GM10248 (cell line): ENCODE data around the gene MYO10.

Source experiments
- CTCF ChIA-PET: fragments of 300-600 bp; sonication (Branson Sonifier 250); formaldehyde crosslinking; extraction: SDS; loops from one replicate; lab custom pipeline; 2021; ENCODE audit warnings: antibody characterized with exemption; lab: Yijun Ruan, JAX
- POLR2A ChIA-PET: fragments of 350-650 bp; sonication (Branson Sonifier 250); formaldehyde crosslinking; extraction: SDS; loops from one replicate; lab custom pipeline; 2020; ENCODE audit warnings: antibody characterized with exemption; lab: Yijun Ruan, JAX
- DNase-seq: peaks from one replicate; pipeline ENCODE4 v3.0.0; 2012; ENCODE audit errors: extremely low spot score
- TF ChIP-seq, protein P1 (sequence below): IDR thresholded peaks from 2 replicates; pipeline ENCODE4 v1.5.1; 2012; ENCODE audit warnings: mild to moderate bottlenecking, low read depth; ENCODE audit errors: extremely low read depth, missing control alignments, control extremely low read depth

The MYO10 gene

DNA sequence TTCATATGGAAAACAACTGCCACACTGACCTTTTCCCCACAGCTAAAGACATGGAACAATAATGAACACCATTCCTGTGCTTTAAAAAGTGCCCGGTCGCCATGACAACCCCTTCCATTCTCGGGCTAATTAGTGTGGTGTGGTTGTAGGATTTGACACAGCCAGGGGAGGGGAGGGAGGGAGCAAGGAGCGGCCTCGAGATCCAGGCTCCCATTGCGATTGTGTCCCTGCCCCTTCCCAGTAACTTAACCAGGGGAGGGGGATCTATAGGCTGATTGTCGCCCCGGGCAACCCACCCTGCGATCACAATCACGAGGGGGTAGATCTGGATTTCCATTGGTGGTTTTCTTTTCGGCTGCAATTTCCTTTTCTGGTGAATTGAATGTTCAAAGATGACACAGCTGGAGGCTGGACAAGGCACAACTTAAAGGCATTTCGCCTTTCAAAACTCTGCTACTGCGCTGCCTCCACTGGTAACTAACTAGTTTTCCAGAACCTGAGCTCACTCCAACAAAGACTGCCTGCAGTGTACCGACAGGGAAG, 222.6 kb downstream of the MYO10 start:
- ChIA-PET CTCF (no interaction called here), POLR2A (no interaction called here)
- TF ChIP-seq, protein P1, sequence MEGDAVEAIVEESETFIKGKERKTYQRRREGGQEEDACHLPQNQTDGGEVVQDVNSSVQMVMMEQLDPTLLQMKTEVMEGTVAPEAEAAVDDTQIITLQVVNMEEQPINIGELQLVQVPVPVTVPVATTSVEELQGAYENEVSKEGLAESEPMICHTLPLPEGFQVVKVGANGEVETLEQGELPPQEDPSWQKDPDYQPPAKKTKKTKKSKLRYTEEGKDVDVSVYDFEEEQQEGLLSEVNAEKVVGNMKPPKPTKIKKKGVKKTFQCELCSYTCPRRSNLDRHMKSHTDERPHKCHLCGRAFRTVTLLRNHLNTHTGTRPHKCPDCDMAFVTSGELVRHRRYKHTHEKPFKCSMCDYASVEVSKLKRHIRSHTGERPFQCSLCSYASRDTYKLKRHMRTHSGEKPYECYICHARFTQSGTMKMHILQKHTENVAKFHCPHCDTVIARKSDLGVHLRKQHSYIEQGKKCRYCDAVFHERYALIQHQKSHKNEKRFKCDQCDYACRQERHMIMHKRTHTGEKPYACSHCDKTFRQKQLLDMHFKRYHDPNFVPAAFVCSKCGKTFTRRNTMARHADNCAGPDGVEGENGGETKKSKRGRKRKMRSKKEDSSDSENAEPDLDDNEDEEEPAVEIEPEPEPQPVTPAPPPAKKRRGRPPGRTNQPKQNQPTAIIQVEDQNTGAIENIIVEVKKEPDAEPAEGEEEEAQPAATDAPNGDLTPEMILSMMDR = no peak
- no peak for DNase-seq

DNA sequence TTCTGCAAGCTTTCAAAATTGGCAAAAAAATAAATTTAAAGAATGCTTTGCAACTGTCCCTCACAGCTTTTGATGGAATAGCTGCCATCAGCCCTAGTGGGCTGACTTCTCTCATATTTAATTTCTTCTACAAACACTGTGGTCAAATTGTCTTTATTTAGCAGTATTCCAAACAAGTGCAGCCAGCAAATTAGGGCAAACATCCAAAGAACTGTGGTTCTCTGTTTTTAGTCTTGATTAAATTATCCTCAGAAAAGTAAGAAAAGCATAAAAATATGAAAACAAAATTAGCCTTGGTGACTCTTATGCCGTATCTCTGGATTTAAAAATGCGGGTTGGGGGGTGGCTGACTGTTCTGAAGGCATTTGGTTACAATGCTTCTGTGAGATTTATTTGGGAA, 223.5 kb downstream of the MYO10 start:
- no peak for DNase-seq
- TF ChIP-seq, protein P1 = no peak
- ChIA-PET CTCF (no interaction called here), POLR2A (no interaction called here)

DNA sequence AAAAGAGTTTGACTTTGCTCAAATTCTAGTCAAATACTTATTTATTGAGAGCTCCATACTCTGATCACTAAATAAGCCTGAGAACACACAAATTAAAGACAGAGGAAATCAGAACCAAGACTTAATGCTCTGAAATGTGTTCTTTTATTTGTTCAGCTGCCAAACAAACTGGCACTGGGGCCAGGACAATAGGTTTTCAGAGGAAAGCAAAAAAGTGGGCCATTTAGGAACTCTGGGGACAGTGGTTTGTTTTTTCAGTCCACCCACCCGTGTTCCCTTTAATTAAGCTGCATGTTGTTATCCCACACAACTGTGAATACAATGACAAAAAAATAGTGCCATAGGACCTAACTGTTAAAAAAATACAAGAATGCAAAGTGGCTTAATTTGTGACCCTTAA, 223.9 kb downstream of the MYO10 start:
- ChIA-PET POLR2A (no interaction called here), CTCF (interaction anchor here (1.2 kb wide), 1 partner anchor 22 kb away, joined by 3 read pairs; no protein-coding TSS in a partner anchor)
- DNase-seq = no peak
- TF ChIP-seq, protein P1 = no peak

DNA sequence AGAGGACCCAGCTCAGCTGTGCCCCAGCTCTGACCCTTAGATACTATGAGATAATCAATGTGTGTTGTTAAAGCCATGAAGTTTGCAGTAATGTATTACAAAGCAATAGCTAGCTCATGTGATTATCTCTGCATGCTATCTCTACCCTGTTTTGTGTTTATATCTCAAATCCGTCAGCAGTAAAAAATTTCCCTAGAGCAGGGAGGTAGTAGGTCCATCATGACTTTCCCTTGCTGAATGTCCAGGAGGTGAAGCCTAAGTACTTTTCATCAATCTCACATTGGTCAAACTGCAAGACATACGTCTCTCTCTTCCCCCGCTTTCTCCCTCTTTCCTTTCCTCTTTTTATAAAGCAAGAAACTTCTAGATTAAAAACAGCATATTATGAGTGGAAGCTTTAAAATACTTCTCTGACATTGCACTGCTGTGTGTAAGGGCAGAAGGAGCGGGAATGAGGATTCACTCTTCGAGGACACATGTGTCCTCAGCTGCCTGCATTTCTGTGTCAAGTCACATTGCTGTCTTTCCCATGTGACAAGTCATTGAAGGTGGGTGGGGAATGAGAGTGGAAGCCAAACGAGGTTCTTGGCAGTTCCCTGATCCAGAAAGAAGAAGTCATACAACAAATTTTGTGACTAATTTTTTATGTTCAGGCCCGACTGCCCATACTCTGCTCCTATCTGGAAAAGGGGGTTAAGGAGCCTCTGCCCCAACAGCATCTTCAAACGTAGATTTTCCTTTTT, 226.2 kb downstream of the MYO10 start:
- POLR2A ChIA-PET = no interaction called here
- TF ChIP-seq, protein P1 = no peak
- no peak for DNase-seq
- CTCF ChIA-PET = no interaction called here

DNA sequence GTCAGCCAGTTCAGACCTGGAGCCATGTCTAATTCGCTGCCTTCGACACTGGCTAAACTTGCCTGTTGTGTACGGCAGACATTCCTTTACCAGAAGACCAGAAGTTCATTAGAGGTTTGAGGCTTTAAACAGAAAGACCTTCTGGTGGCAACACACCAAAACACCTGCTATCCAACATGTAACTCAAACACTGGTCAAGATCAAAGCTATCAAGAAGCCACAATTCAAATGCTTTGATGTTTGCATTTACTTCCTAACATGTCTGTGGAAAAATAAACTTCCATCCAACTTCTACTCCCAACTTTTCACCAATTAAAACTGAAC, 228.3 kb downstream of the MYO10 start:
- no peak for DNase-seq
- CTCF ChIA-PET = no interaction called here
- POLR2A ChIA-PET = no interaction called here
- TF ChIP-seq, protein P1 = no peak

DNA sequence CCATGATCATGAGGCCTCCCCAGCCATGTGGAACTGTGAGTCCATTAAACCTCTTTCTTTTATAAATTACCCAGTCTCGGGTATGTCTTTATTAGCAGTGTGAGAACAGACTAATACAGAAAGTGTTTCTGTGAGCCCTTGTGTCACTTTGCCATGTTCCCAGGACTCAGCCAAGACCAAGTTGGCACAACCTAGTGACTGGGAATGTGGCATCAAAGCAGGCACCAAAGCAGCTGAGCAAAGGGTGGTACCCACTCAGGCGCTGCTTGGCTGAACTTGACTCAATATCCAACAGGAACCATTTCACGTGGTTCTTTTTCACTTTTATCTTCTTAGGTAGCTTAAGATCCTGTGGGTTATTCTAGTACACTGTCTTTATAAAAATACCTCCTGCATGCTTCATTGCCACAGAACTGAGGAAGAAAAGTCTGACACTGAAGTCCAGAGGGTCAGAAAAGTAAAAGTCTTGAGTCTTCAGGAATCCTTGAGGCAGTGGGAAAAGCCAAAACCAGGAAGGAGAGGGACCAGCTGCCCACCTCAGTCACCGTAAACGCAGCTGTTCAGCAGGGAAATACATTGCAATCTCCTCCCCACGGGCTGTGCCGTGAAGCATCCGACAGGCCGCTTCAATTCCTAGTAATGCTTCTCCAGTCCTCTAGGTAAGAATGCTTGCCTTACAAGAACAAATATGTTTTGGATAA, 228.8 kb downstream of the MYO10 start:
- DNase-seq = no peak
- CTCF ChIA-PET = no interaction called here
- TF ChIP-seq, protein P1 = no peak
- POLR2A ChIA-PET = no interaction called here
